Gastroesophageal sphincter (tissue), 3 donors: ENCODE measurements around the gene NAALADL2.

Experiments
- EP300 ChIP-seq: sonication (generic); formaldehyde crosslinking; IDR thresholded peaks from one replicate; pipeline ENCODE4 v1.6.1; 2017; ENCODE audit warnings: antibody characterized with exemption, mild to moderate bottlenecking
- POLR2A ChIP-seq, 2 donors: fragments of 450-650 bp; IDR thresholded peaks; one replicate each; pipeline ENCODE4 v1.6.1; 2017; ENCODE audit warnings: antibody characterized with exemption in 2 of 2, mild to moderate bottlenecking in 2 of 2, moderate library complexity in 1 of 2
- TF ChIP-seq, protein P1 (sequence below), 4 experiments: fragments of 200-600 bp in 2 of 4; fragments of 450-650 bp in 2 of 4; sonication (generic) in 1 of 4; IDR thresholded peaks; one replicate each; pipeline ENCODE4 v1.5.1; 2017 to 2019; ENCODE audit warnings: antibody characterized with exemption in 4 of 4, mild to moderate bottlenecking in 2 of 4, moderate library complexity in 2 of 4

DNA sequence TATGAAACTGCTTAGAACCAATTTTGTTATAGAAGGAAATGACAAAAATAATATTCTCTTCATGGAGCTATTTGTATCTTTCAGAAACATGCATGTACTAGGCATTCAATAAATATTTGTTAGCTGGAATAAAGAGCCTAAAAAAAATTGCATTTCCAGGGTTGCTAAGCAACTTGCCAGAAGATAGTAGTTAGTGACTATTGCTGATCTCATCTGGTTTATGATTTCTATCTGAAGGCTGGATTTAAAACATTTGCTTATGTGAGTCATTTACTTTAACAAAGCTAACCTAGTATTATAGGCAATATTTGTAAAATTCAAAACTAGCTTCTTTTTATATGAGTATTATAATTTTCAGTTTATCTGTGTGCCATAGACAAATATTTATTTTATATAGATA lies 78.3 kb downstream of the NAALADL2 start:
- TF ChIP-seq, protein P1, sequence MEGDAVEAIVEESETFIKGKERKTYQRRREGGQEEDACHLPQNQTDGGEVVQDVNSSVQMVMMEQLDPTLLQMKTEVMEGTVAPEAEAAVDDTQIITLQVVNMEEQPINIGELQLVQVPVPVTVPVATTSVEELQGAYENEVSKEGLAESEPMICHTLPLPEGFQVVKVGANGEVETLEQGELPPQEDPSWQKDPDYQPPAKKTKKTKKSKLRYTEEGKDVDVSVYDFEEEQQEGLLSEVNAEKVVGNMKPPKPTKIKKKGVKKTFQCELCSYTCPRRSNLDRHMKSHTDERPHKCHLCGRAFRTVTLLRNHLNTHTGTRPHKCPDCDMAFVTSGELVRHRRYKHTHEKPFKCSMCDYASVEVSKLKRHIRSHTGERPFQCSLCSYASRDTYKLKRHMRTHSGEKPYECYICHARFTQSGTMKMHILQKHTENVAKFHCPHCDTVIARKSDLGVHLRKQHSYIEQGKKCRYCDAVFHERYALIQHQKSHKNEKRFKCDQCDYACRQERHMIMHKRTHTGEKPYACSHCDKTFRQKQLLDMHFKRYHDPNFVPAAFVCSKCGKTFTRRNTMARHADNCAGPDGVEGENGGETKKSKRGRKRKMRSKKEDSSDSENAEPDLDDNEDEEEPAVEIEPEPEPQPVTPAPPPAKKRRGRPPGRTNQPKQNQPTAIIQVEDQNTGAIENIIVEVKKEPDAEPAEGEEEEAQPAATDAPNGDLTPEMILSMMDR (IDR thresholded peaks at IDR 0.05) = no peak
- TF ChIP-seq EP300 = no peak
- no peak for TF ChIP-seq POLR2A (IDR thresholded peaks at IDR 0.05)
